ENCODE data around the gene SRRD.

SRRD gene

DNA sequence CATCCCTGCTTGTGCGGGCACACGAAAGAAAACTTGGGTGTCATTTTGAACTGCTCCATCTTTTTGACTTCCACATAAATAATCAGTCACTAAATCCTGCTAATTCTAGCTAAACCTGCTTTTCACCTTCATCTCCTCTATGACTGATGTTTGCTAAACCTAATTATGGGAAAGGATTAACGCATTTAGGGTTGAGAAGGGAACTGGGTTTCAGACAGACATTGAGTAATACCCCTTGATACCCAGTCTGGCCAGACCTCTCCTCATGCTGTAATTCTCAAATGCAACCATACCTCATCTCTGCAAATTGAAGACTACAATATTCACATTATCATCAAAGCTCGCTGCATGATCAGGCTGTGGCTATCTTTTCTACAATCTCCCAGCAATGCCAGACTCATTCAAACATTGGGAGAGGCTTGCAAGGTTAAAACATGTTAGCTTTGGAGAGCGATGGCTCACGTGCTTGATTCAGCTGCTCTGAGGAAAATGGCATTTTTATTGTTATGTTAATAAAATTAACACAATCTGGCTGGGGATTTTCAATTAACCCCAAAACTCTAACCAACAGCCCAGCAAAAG, 2.5 kb upstream of the SRRD start:
- DNase-seq = no peak

DNA sequence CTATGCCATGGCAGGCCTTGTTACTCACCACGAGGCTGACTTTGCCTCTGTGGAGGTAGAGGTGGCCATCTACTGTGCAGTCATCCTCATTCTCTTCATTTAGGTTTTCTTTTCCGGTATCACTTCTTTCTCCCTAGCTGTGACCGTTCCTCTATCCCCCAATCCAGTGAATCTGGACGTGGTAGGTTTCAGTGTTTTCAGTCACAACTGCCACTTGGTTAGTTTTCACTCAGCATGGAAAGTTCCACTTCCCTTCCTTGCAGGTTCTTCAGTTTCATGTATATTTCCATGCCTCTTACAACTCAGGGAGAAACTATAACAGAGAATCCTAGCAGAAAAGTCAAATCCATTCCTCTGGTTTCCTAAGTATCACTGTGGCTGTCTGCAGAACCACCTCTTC, 2.0 kb upstream of the SRRD start:
- DNase-seq = no peak

DNA sequence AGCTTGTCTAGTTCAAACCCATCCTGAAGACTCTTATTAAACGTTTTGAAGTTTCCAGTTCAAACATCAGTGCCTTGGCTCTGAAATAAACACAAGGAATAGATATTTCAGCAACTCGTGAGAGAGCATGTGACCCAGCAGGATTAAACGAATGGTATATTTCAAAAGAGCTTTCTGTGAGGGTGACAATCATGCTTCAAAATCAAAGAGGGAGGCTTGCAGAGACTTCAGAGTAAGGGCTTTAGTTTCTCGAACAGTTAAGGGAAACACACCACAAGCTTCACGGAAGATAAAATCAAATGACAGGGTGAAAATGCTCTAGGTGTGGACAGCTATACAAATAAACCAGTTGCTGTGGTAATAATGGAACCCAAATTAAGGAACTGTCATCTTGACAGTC, 1.5 kb upstream of the SRRD start:
- no peak for DNase-seq

- no peak for DNase-seq
Measured at GRCh38 chr22:26483043-26483438, 636 bp upstream of the SRRD start.

GRCh38 chr22:26484360-26484706, 656 bp downstream of the SRRD start:
- no peak for DNase-seq

GRCh38 chr22:26485013-26485412, 1.3 kb downstream of the SRRD start:
- no peak for DNase-seq

- DNase-seq = no peak
Measured at GRCh38 chr22:26485806-26486390, 2.2 kb downstream of the SRRD start.

- no peak for DNase-seq
Measured at GRCh38 chr22:26486394-26486793, 2.7 kb downstream of the SRRD start.

GRCh38 chr22:26487996-26488395, 4.3 kb downstream of the SRRD start:
- no peak for DNase-seq

DNA sequence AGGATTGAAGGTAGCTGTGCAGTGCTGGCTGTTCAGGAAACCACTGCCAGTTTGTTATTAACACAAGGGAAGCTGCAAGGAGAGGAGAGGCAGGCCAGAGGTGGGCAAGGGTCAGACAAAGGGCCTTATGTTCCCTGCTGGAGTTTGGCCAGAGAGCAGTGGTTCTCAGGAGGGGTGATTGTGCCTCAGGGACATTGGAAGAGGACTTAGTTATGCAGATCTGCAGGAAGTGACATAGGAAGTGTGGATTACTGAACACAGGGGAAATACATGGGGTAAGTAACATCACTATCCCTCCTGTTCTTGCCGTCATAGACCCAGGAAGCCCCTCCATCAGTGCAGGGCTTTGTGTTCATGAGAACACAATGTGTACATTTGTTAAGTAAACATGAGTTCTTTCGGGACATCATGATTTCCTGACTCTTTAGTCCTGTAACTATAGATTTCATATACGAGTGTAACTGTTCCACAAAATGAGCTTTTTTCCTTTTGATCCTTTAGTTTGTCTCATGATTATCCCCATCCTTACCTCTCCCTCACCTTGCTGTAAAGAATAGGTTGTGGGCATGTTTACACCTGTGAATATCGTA, 5.9 kb downstream of the SRRD start:
- no peak for DNase-seq

DNA sequence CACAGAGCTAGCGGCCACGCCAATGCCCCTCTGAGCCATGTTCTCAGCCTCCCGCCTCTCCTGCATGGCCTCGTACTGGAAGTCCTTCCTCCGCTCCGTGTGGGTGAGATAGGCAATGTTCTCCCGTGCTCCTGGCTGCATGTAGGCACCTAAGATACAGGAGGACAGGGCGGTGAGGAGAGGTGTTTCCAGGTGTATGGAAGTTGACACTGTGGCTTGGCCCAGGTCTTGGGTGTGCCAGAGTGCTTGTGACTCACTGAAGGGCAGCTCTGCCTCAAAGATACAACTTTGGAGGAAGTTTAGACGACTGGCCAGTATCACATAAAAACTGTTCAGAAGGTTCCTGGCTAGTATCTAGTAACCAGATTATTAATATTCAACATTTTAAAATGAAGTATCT, 8.5 kb downstream of the SRRD start:
- no peak for DNase-seq

DNA sequence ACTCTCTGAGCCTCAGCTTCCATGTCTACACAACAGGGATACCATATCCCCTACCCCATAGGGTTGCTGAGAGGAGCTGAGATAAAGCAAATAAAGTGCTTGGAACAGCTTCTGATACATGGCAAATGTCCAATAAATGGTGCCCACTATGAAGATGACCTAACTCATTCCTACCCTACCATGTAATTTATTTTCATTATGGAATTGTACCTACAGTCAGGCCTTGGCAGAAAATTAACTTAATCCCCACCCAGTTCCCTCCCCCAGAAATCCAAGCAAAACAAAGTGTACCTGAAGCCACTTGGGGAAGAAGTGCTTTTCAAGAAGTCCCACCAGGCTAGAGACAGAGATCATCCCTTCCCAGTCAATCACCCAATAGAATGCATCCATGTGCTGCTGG, 10.8 kb downstream of the SRRD start:
- no peak for DNase-seq

GRCh38 chr22:26496456-26496855, 12.8 kb downstream of the SRRD start:
- no peak for DNase-seq

GRCh38 chr22:26499188-26499703, 15.6 kb downstream of the SRRD start:
- DNase-seq = no peak

DNA sequence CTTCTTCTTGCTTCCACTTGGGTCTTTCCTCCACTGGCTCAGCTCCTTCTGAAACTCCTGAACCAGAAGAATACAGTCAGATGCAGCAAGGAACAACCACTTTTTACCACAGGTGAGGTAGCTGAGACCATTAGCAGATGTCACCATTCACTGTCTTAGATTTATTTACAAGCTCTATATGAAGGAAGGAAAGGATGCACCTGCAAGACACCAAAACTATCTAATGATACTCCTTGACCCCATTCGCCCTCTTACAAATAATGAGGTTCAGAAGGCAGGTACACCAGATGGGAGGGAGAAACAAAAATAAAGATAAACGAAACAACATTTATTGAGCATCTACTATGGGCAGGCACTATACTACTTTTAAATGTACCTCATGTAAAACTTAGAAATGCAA, 18.3 kb downstream of the SRRD start:
- DNase-seq = no peak

DNA sequence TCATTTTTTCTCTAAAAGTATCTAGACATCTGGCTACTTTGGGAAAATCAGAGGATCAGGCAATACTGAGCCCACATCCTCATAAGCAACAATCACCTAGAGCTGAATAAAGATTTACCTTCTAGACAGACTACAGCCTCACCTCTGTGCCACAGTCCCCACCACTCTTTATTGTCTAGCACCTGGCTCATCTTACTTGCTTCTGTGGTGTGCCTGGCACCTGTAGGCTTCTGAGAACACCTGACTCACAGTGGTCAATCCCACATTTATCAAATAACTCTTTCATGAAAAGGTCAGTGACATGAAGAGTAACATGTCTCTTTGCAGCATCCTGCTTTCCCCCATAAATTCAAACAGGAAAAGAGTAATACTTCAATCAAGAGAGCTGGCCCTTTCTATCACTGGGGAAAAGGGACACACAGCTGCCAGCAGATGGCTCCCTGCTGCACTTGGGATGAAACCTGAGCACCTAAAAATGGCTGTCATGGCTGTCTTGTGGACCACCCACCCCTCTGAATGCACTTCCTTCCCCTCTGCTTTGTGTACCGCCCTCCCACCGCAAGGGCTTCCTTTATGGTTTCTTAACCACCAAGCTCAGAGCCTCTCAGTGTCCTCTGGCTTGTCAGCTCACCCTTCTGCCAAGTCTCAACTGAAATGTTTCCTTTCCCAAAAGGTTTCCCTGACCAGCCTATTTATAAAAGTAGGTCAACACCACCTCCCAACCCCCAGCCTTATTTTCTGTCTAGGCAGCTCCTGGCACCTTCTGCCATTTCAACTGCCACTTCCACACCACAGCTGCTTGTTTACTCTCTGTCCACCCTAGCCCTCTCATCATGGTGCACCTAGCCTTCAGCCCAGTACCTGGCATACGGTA, 19.2 kb downstream of the SRRD start:
- DNase-seq = peak in 33 of 58 donors; percentile 6 to 76 (median 36)

DNA sequence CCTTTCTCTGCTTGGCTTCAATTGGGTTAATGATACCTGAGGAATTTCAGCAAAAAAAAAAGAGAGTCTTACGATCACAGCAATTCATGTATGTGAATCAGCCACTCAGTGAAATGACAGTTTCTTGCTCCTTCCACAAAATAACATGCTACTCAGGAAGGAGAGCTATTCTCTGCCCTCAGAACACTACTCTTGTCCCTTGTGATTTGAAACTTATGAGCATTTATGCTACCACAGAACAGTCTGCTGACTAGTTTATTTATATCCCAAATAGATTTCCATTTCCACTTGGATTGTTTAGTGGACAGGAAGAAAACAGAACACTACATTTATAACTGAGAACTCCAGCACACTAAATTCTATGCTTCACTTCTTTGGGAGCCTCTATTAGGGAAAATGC, 20.1 kb downstream of the SRRD start:
- DNase-seq = no peak

DNA sequence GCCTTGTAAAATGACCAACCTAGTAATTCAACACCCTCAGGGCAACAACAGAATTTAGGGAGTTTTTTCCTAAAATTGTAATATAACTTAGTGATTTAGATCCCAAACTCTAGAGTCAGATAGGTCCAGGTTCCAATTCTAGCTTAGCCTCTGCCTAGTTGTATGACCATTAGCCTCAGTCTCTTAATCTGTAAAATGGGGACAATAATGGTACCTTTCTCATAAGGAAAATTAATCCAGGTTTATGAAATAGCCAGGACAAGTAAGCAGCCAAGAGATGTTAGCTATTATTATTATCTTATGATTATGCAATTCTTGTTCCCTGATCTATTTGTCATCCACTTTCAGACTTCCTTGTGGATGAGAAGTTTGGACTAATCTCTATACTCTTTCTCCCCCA, 24.5 kb downstream of the SRRD start:
- DNase-seq = no peak

GRCh38 chr22:26512149-26512793, 28.6 kb downstream of the SRRD start, which contains the start of gene TFIP11:
TSS of gene TFIP11 (minus strand) at chr22:26512473. CDS start at chr22:26510272, 2,201 bp downstream.
- peak; percentile 58 to 99 (median 89) for DNase-seq

GRCh38 chr22:26513838-26514237, 30.2 kb downstream of the SRRD start:
- DNase-seq = no peak

- no peak for DNase-seq
Measured at GRCh38 chr22:26514419-26515161, 30.9 kb downstream of the SRRD start.

Data from anterior cingulate cortex (tissue), 58 donors.